Measurements from ENCODE around the gene CNTFR.

Gene CNTFR

GRCh38 chr9:34521406-34522045 lies 68.0 kb downstream of the CNTFR start:
- DNase-seq = no peak

- no peak for DNase-seq
These were observed 68.8 kb downstream of the CNTFR start for GRCh38 chr9:34520505-34521385.

- DNase-seq = no peak
These were observed 69.4 kb downstream of the CNTFR start for GRCh38 chr9:34520096-34520495.

- no peak for DNase-seq
These were observed 70.1 kb downstream of the CNTFR start for GRCh38 chr9:34519321-34520020.

- no peak for DNase-seq
These were observed 70.6 kb downstream of the CNTFR start for GRCh38 chr9:34518896-34519295.

- DNase-seq = no peak
These were observed 71.4 kb downstream of the CNTFR start for GRCh38 chr9:34518110-34518616.

GRCh38 chr9:34517185-34517584 lies 72.3 kb downstream of the CNTFR start:
- DNase-seq = no peak

- no peak for DNase-seq
These were observed 73.6 kb downstream of the CNTFR start for GRCh38 chr9:34515959-34516358.

- DNase-seq = no peak
These were observed 74.7 kb downstream of the CNTFR start for GRCh38 chr9:34514816-34515215.

- DNase-seq = no peak
These were observed 75.1 kb downstream of the CNTFR start for GRCh38 chr9:34514401-34514800.

GRCh38 chr9:34513567-34514214 lies 75.8 kb downstream of the CNTFR start:
- no peak for DNase-seq

- DNase-seq = no peak
These were observed 77.1 kb downstream of the CNTFR start for GRCh38 chr9:34512131-34513078.

GRCh38 chr9:34510497-34511468 lies 78.7 kb downstream of the CNTFR start:
- DNase-seq = no peak

GRCh38 chr9:34508951-34509350 lies 80.6 kb downstream of the CNTFR start:
- DNase-seq = no peak

GRCh38 chr9:34508463-34508862 lies 81.1 kb downstream of the CNTFR start:
- DNase-seq = no peak

- DNase-seq = no peak
These were observed 81.6 kb downstream of the CNTFR start for GRCh38 chr9:34507966-34508365.

- DNase-seq = no peak
These were observed 82.0 kb downstream of the CNTFR start for GRCh38 chr9:34507556-34507955.

- no peak for DNase-seq
These were observed 82.9 kb downstream of the CNTFR start for GRCh38 chr9:34506623-34507022.

GRCh38 chr9:34505370-34506120 lies 84.0 kb downstream of the CNTFR start:
- no peak for DNase-seq

- no peak for DNase-seq
These were observed 86.1 kb downstream of the CNTFR start for GRCh38 chr9:34503406-34503805.
